ENCODE results near the gene LRRC8E. TPM values are rescaled to one million over a fixed set of nuclear protein-coding genes. Genes with fewer than 3 reads are reported as not detected.

LRRC8E gene
- total and polyA plus RNA-seq, 4 donors, result 1.8 to 3.3 (median 2.4) TPM; not detected in 1

GRCh38 chr19:7879836-7880235 lies 8.5 kb upstream of the LRRC8E start:
- WGBS, result 87% methylated on average over 19 of the region's 19 CpGs
- Histone ChIP-seq H3K4me1 (ENCODE audit: control insufficient read depth in 4 of 4, insufficient read depth in 4 of 4, low read length in 3 of 4) (no peaks in the 10 kb centered on the region), H3K27ac (ENCODE audit: low read depth in 1 of 2, low read length in 2 of 2) (no peak overlapping the region), H3K9me3 (ENCODE audit: control insufficient read depth in 4 of 4, low read length in 3 of 4) (no peaks in the 10 kb centered on the region), H3K27me3 (ENCODE audit: control insufficient read depth in 4 of 4, insufficient read depth in 4 of 4, low read length in 3 of 4) (peaks cover 0 to 2% (median 0%) of the 10 kb centered on the region in 4 donors), H3K4me3 (ENCODE audit: low read depth in 1 of 3, low read length in 3 of 3) (no peak overlapping the region), H3K36me3 (ENCODE audit: control insufficient read depth in 4 of 4, insufficient read depth in 3 of 4, low read depth in 1 of 4, low read length in 3 of 4) (no peaks in the 10 kb centered on the region), H3K9ac (ENCODE audit: low read depth in 1 of 2, low read length in 2 of 2) (no peak overlapping the region)
- TF ChIP-seq NR2F2 (IDR thresholded peaks at IDR 0.05) (no peak), HNF4A (conservative IDR thresholded peaks at IDR 0.05) (no peak), MAX (IDR thresholded peaks at IDR 0.05) (no peak), CTCF (IDR thresholded peaks at IDR 0.05; ENCODE audit: low read depth, low read length, missing input control) (no peak), JUND (IDR thresholded peaks at IDR 0.05) (no peak), SP1 (IDR thresholded peaks at IDR 0.05) (no peak), RXRA (IDR thresholded peaks at IDR 0.05) (no peak), FOXA2 (IDR thresholded peaks at IDR 0.05) (no peak), REST (IDR thresholded peaks at IDR 0.05) (no peak), HNF4G (IDR thresholded peaks at IDR 0.05) (no peak), ATF3 (IDR thresholded peaks at IDR 0.05) (no peak), YY1 (IDR thresholded peaks at IDR 0.05) (no peak)
- no peak for DNase-seq (ENCODE audit: low spot score)

GRCh38 chr19:7881910-7882309 lies 6.4 kb upstream of the LRRC8E start:
- Histone ChIP-seq H3K27ac (ENCODE audit: low read depth in 1 of 2, low read length in 2 of 2) (no peak overlapping the region), H3K9ac (ENCODE audit: low read depth in 1 of 2, low read length in 2 of 2) (no peak overlapping the region), H3K36me3 (ENCODE audit: control insufficient read depth in 4 of 4, insufficient read depth in 3 of 4, low read depth in 1 of 4, low read length in 3 of 4) (no peaks in the 10 kb centered on the region), H3K9me3 (ENCODE audit: control insufficient read depth in 4 of 4, low read length in 3 of 4) (no peaks in the 10 kb centered on the region), H3K27me3 (ENCODE audit: control insufficient read depth in 4 of 4, insufficient read depth in 4 of 4, low read length in 3 of 4) (no peaks in the 10 kb centered on the region), H3K4me1 (ENCODE audit: control insufficient read depth in 4 of 4, insufficient read depth in 4 of 4, low read length in 3 of 4) (no peaks in the 10 kb centered on the region), H3K4me3 (ENCODE audit: low read depth in 1 of 3, low read length in 3 of 3) (no peak overlapping the region)
- no peak for DNase-seq (ENCODE audit: low spot score)
- 91% methylated on average over 3 of the region's 3 CpGs for WGBS
- TF ChIP-seq HNF4A (conservative IDR thresholded peaks at IDR 0.05) (no peak), CTCF (IDR thresholded peaks at IDR 0.05; ENCODE audit: low read depth, low read length, missing input control) (no peak), YY1 (IDR thresholded peaks at IDR 0.05) (no peak), MAX (IDR thresholded peaks at IDR 0.05) (no peak), REST (IDR thresholded peaks at IDR 0.05) (no peak), EGR1 (IDR thresholded peaks at IDR 0.05; ENCODE audit: low read depth in 2 of 2) (no peak), NR2F2 (IDR thresholded peaks at IDR 0.05) (no peak), SP1 (IDR thresholded peaks at IDR 0.05) (no peak), RXRA (IDR thresholded peaks at IDR 0.05) (no peak), ATF3 (IDR thresholded peaks at IDR 0.05) (no peak), TAF1 (conservative IDR thresholded peaks at IDR 0.05) (no peak), RAD21 (IDR thresholded peaks at IDR 0.05) (no peak), ZBTB33 (IDR thresholded peaks at IDR 0.05) (no peak), HNF4G (IDR thresholded peaks at IDR 0.05) (no peak), FOXA2 (IDR thresholded peaks at IDR 0.05) (no peak)
